KMS-11 (cell line): ENCODE results near the gene SLC5A6.

Experiments
- H2AFZ ChIP-seq: fragments of 200-600 bp; sonication (generic); 2 replicates; pipeline ENCODE4 v1.6.1; 2016; ENCODE audit warnings: antibody characterized with exemption, mixed run types, low read depth
- H3K27ac ChIP-seq: fragments of 200-600 bp; sonication (generic); 2 replicates; pipeline ENCODE4 v1.6.1; 2016; ENCODE audit warnings: mild to moderate bottlenecking, mixed run types
- H3K27me3 ChIP-seq: fragments of 200-600 bp; sonication (generic); 2 replicates; pipeline ENCODE4 v1.6.1; 2017; ENCODE audit warnings: mild to moderate bottlenecking, low read depth, mixed run types, moderate library complexity; ENCODE audit not compliant: insufficient read depth
- H3K36me3 ChIP-seq: fragments of 200-600 bp; sonication (generic); 2 replicates; pipeline ENCODE4 v1.6.1; 2017; ENCODE audit warnings: mild to moderate bottlenecking, mixed run types; ENCODE audit not compliant: insufficient read depth
- H3K4me1 ChIP-seq: fragments of 200-600 bp; sonication (generic); 2 replicates; pipeline ENCODE4 v1.6.1; 2016; ENCODE audit warnings: mild to moderate bottlenecking, low read depth, mixed run types; ENCODE audit not compliant: poor library complexity, severe bottlenecking
- H3K4me2 ChIP-seq: fragments of 200-600 bp; sonication (generic); 2 replicates; pipeline ENCODE4 v1.7.0; 2016; ENCODE audit warnings: mild to moderate bottlenecking, mixed run types
- H3K4me3 ChIP-seq: fragments of 200-600 bp; sonication (generic); IDR thresholded peaks from 2 replicates; pipeline ENCODE4 v1.6.1; 2017; ENCODE audit warnings: low read depth, low read length, mixed read lengths; ENCODE audit not compliant: insufficient read depth
- H3K79me2 ChIP-seq: fragments of 200-600 bp; sonication (generic); 2 replicates; pipeline ENCODE4 v1.6.1; 2016; ENCODE audit warnings: low read depth, mixed run types; ENCODE audit not compliant: insufficient read depth
- H3K9ac ChIP-seq: fragments of 200-600 bp; sonication (generic); 2 replicates; pipeline ENCODE4 v1.6.1; 2016; ENCODE audit warnings: mild to moderate bottlenecking, mixed run types
- H4K20me1 ChIP-seq: fragments of 200-600 bp; sonication (generic); 2 replicates; pipeline ENCODE4 v1.6.1; 2016; ENCODE audit warnings: mild to moderate bottlenecking, mixed run types; ENCODE audit not compliant: insufficient read depth
- CTCF ChIP-seq: fragments of 200-600 bp; sonication (generic); conservative IDR thresholded peaks from 2 replicates; pipeline ENCODE4 v1.6.1; 2017; ENCODE audit warnings: low read depth, mild to moderate bottlenecking, antibody characterized with exemption, low read length, moderate library complexity, mixed read lengths

SLC5A6 gene

GRCh38 chr2:27159271-27159670, 52.8 kb downstream of the SLC5A6 start:
- Histone ChIP-seq H3K79me2 (no peaks in the 10 kb centered on the region), H2AFZ (no peak overlapping the region), H3K4me1 (peaks cover 28% of the 10 kb centered on the region), H3K4me2 (no peak overlapping the region), H3K9ac (no peak overlapping the region), H3K4me3 (no peak overlapping the region), H3K27ac (no peak overlapping the region), H4K20me1 (no peaks in the 10 kb centered on the region), H3K27me3 (no peaks in the 10 kb centered on the region), H3K36me3 (no peaks in the 10 kb centered on the region)
- no peak for TF ChIP-seq CTCF

- Histone ChIP-seq H3K27ac (no peak overlapping the region), H3K9ac (no peak overlapping the region), H3K36me3 (no peaks in the 10 kb centered on the region), H4K20me1 (no peaks in the 10 kb centered on the region), H3K27me3 (no peaks in the 10 kb centered on the region), H3K4me1 (peaks cover 20% of the 10 kb centered on the region), H3K4me2 (no peak overlapping the region), H3K4me3 (no peak overlapping the region), H3K79me2 (no peaks in the 10 kb centered on the region), H2AFZ (no peak overlapping the region)
- no peak for TF ChIP-seq CTCF
Measured at GRCh38 chr2:27158468-27158867, 53.6 kb downstream of the SLC5A6 start.

- no peak overlapping the region for H3K4me3 ChIP-seq
- H3K27me3 ChIP-seq, result no peaks in the 10 kb centered on the region
- no peaks in the 10 kb centered on the region for H4K20me1 ChIP-seq
- H2AFZ ChIP-seq, result no peak overlapping the region
- no peak overlapping the region for H3K4me2 ChIP-seq
- no peak overlapping the region for H3K27ac ChIP-seq
- H3K9ac ChIP-seq, result no peak overlapping the region
- no peak for TF ChIP-seq CTCF
- H3K4me1 ChIP-seq, result no peaks in the 10 kb centered on the region
- no peaks in the 10 kb centered on the region for H3K79me2 ChIP-seq
- H3K36me3 ChIP-seq, result no peaks in the 10 kb centered on the region
Measured at GRCh38 chr2:27155069-27155520, 57.0 kb downstream of the SLC5A6 start.

- Histone ChIP-seq H3K4me1 (no peaks in the 10 kb centered on the region), H3K4me3 (no peak overlapping the region), H3K9ac (no peak overlapping the region), H3K27me3 (no peaks in the 10 kb centered on the region), H2AFZ (no peak overlapping the region), H3K27ac (no peak overlapping the region), H3K79me2 (no peaks in the 10 kb centered on the region), H4K20me1 (no peaks in the 10 kb centered on the region), H3K36me3 (no peaks in the 10 kb centered on the region), H3K4me2 (no peak overlapping the region)
- TF ChIP-seq CTCF, result no peak
Measured at GRCh38 chr2:27154488-27154887, 57.6 kb downstream of the SLC5A6 start.
